IMR-90 (cell line): Measurements from ENCODE around the gene UFC1. TPM values are rescaled to one million over a fixed set of nuclear protein-coding genes. Genes with fewer than 3 reads are reported as not detected.

ENCODE experiments used
- ATAC-seq: fragments of 200-7000 bp; cut with Tn5 transposase; 2 replicates; pipeline ENCODE4 v1.9.1; 2020; ENCODE audit warnings: low read depth, mild to moderate bottlenecking, moderate library complexity
- BruUV-seq: library from RNA; stranded (reverse); fragments of 400-500 nt; replicated peaks from 2 replicates; lab custom pipeline; 2021; lab: Mats Ljungman, UMichigan
- CTCF ChIA-PET: fragments of 300-600 bp; formaldehyde crosslinking; extraction: SDS; loops from one replicate; lab custom pipeline; 2021; ENCODE audit warnings: antibody characterized with exemption; lab: Yijun Ruan, JAX
- POLR2A ChIA-PET: fragments of 300-600 bp; sonication (Branson Sonifier 250); formaldehyde crosslinking; loops from one replicate; lab custom pipeline; 2022; ENCODE audit warnings: antibody characterized with exemption; ENCODE audit not compliant: unreplicated experiment; lab: Charles Lee
- DNase-seq: peaks from one replicate; pipeline ENCODE4 v3.0.0; 2013
- H2AFZ ChIP-seq: replicated peaks from 2 replicates; pipeline ENCODE3; 2013; ENCODE audit warnings: low read length, mild to moderate bottlenecking; ENCODE audit not compliant: poor library complexity
- H2AK5ac ChIP-seq: 2 replicates; pipeline ENCODE4 v1.6.1; 2013; ENCODE audit warnings: low read depth, low read length, inconsistent platforms
- H2AK9ac ChIP-seq: replicated peaks from 2 replicates; pipeline ENCODE3; 2013; ENCODE audit warnings: mild to moderate bottlenecking, low read depth, low read length, moderate library complexity; ENCODE audit not compliant: poor library complexity
- H2BK120ac ChIP-seq: 2 replicates; pipeline ENCODE4 v1.6.1; 2013; ENCODE audit warnings: low read depth, low read length, inconsistent platforms
- H2BK15ac ChIP-seq: 3 replicates; pipeline ENCODE4 v1.6.1; 2013; ENCODE audit warnings: low read depth, low read length, inconsistent platforms
- H2BK20ac ChIP-seq: 2 replicates; pipeline ENCODE4 v1.6.1; 2013; ENCODE audit warnings: low read depth, mild to moderate bottlenecking, inconsistent platforms, low read length, moderate library complexity
- H2BK5ac ChIP-seq: 2 replicates; pipeline ENCODE4 v1.6.1; 2013; ENCODE audit warnings: mild to moderate bottlenecking, low read depth, low read length, inconsistent platforms; ENCODE audit not compliant: poor library complexity, severe bottlenecking
- H3K14ac ChIP-seq: replicated peaks from 2 replicates; pipeline ENCODE4 v1.6.1; 2013; ENCODE audit warnings: low read depth, low read length, inconsistent platforms
- H3K18ac ChIP-seq: 2 replicates; pipeline ENCODE4 v1.6.1; 2013; ENCODE audit warnings: low read depth, low read length, control low read depth
- H3K23ac ChIP-seq: 2 replicates; pipeline ENCODE4 v1.6.1; 2013; ENCODE audit warnings: low read depth, low read length, inconsistent platforms
- H3K27ac ChIP-seq: 2 replicates; pipeline ENCODE4 v1.5.1; 2013; ENCODE audit warnings: mild to moderate bottlenecking, control low read depth, low read length; ENCODE audit not compliant: insufficient read depth
- H3K27me3 ChIP-seq: 2 replicates; pipeline ENCODE4 v1.6.1; 2013; ENCODE audit warnings: low read length; ENCODE audit not compliant: control insufficient read depth, insufficient read depth
- H3K36me3 ChIP-seq: 2 replicates; pipeline ENCODE4 v1.6.1; 2013; ENCODE audit warnings: low read length, mixed read lengths; ENCODE audit not compliant: control insufficient read depth, insufficient read depth
- H3K4ac ChIP-seq: 2 replicates; pipeline ENCODE4 v1.6.1; 2013; ENCODE audit warnings: low read depth, low read length, inconsistent platforms
- H3K4me1 ChIP-seq: 2 replicates; pipeline ENCODE4 v1.6.1; 2013; ENCODE audit warnings: low read length, mixed read lengths; ENCODE audit not compliant: control insufficient read depth, insufficient read depth
- H3K4me2 ChIP-seq: 2 replicates; pipeline ENCODE4 v1.6.1; 2013; ENCODE audit warnings: low read depth, mild to moderate bottlenecking, control low read depth, low read length, moderate library complexity
- H3K4me3 ChIP-seq: 2 replicates; pipeline ENCODE4 v1.5.1; 2013; ENCODE audit warnings: low read depth, mild to moderate bottlenecking, control low read depth, low read length, moderate library complexity; ENCODE audit not compliant: insufficient read depth
- H3K56ac ChIP-seq: 2 replicates; pipeline ENCODE4 v1.6.1; 2013; ENCODE audit warnings: low read length, inconsistent platforms; ENCODE audit not compliant: insufficient read depth; ENCODE audit errors: extremely low read depth
- H3K79me1 ChIP-seq, 2 experiments: 2 replicates each; pipeline ENCODE4 v1.6.1; 2013; ENCODE audit warnings: low read length in 2 of 2, inconsistent platforms in 1 of 2, low read depth in 1 of 2
- H3K9ac ChIP-seq: 2 replicates; pipeline ENCODE4 v1.6.1; 2013; ENCODE audit warnings: low read depth, low read length, control low read depth
- H3K9me1 ChIP-seq: 2 replicates; pipeline ENCODE4 v1.6.1; 2013; ENCODE audit warnings: low read length, inconsistent platforms; ENCODE audit not compliant: insufficient read depth
- H3K9me3 ChIP-seq: 2 replicates; pipeline ENCODE4 v1.6.1; 2013; ENCODE audit warnings: low read length; ENCODE audit not compliant: control insufficient read depth, insufficient read depth
- H4K20me1 ChIP-seq: 2 replicates; pipeline ENCODE4 v1.6.1; 2013; ENCODE audit warnings: low read length, inconsistent platforms; ENCODE audit not compliant: insufficient read depth
- H4K5ac ChIP-seq: 2 replicates; pipeline ENCODE4 v1.6.1; 2013; ENCODE audit warnings: mild to moderate bottlenecking, low read depth, low read length, control low read depth
- H4K8ac ChIP-seq, 2 experiments: 2 replicates each; pipeline ENCODE4 v1.6.1; 2013; ENCODE audit warnings: low read depth in 2 of 2, low read length in 2 of 2, control low read depth in 1 of 2, inconsistent platforms in 1 of 2
- H4K91ac ChIP-seq: 2 replicates; pipeline ENCODE4 v1.6.1; 2013; ENCODE audit warnings: low read depth, low read length, inconsistent platforms; ENCODE audit not compliant: insufficient read depth
- BHLHE40 ChIP-seq: fragments of 150-350 bp; IDR thresholded peaks from 2 replicates; pipeline ENCODE4 v1.6.1; 2016; ENCODE audit warnings: mild to moderate bottlenecking, low read depth, low read length
- CEBPB ChIP-seq: IDR thresholded peaks from 2 replicates; pipeline ENCODE4 v1.6.1; 2012; ENCODE audit warnings: low read depth, low read length, improper control_type of control experiment
- CHD1 ChIP-seq: IDR thresholded peaks from 2 replicates; pipeline ENCODE4 v1.6.1; 2012; ENCODE audit warnings: low read depth, low read length, improper control_type of control experiment
- FOS ChIP-seq: fragments of 150-350 bp; IDR thresholded peaks from 2 replicates; pipeline ENCODE4 v1.6.1; 2016; ENCODE audit warnings: low read depth, low read length
- MAFK ChIP-seq: IDR thresholded peaks from 2 replicates; pipeline ENCODE4 v1.6.1; 2012; ENCODE audit warnings: low read depth, low read length, improper control_type of control experiment
- MAZ ChIP-seq: IDR thresholded peaks from 2 replicates; pipeline ENCODE4 v1.6.1; 2012; ENCODE audit warnings: low read depth, mild to moderate bottlenecking, low read length, improper control_type of control experiment, moderate library complexity, borderline replicate concordance
- MXI1 ChIP-seq: IDR thresholded peaks from 2 replicates; pipeline ENCODE4 v1.6.1; 2012; ENCODE audit warnings: low read depth, mild to moderate bottlenecking, low read length, moderate library complexity, borderline replicate concordance
- NFE2L2 ChIP-seq: fragments of 150-350 bp; IDR thresholded peaks from 2 replicates; pipeline ENCODE4 v1.6.1; 2016; ENCODE audit warnings: low read depth, mild to moderate bottlenecking, low read length
- POLR2A ChIP-seq: IDR thresholded peaks from 2 replicates; pipeline ENCODE4 v1.6.1; 2012; ENCODE audit warnings: mild to moderate bottlenecking, low read depth, low read length
- RAD21 ChIP-seq: IDR thresholded peaks from 2 replicates; pipeline ENCODE4 v1.6.1; 2012; ENCODE audit warnings: low read length, improper control_type of control experiment
- RCOR1 ChIP-seq: IDR thresholded peaks from 2 replicates; pipeline ENCODE4 v1.6.1; 2012; ENCODE audit warnings: mild to moderate bottlenecking, low read length, improper control_type of control experiment; ENCODE audit not compliant: insufficient replicate concordance
- RFX5 ChIP-seq: IDR thresholded peaks from 2 replicates; pipeline ENCODE4 v1.8.0; 2012; ENCODE audit warnings: low read depth, mild to moderate bottlenecking, low read length, moderate library complexity
- SMC3 ChIP-seq: fragments of 150-350 bp; IDR thresholded peaks from 2 replicates; pipeline ENCODE4 v1.6.1; 2016; ENCODE audit warnings: low read depth, mild to moderate bottlenecking, antibody characterized with exemption, low read length, moderate library complexity
- WGBS, 2 experiments: methylation state at CpG; one replicate each; pipeline versions ENCODE4 v1.1.5 to v1.1.7; 2013; ENCODE audit warnings: missing lambda C conversion rate in 2 of 2; ENCODE audit not compliant: insufficient read length in 1 of 2; ENCODE audit errors: extremely low coverage in 2 of 2; 5-methylcytosine and 5-hydroxymethylcytosine counted together
- dilution Hi-C: fragments of 300-500 bp; cut with HindIII; formaldehyde crosslinking; loops from one replicate; pipeline ENCODE4 v1.14.3; 2018; ENCODE audit warnings: low sequenced_read_pairs; ENCODE audit not compliant: unreplicated experiment
- in situ Hi-C: fragments of 300-500 bp; cut with MboI; formaldehyde crosslinking; loops from 3 replicates; pipeline ENCODE4 v1.14.3; 2019; ENCODE audit warnings: low sequenced_read_pairs, inconsistent platforms, mixed read lengths
- intact Hi-C: fragments of 100-400 bp; cut with micrococcal nuclease; formaldehyde crosslinking; loops from 2 replicates; pipeline ENCODE4 v1.10.0; 2022
- polyA plus RNA-seq, 3 experiments: library from polyadenylated mRNA; depleted of rRNA; stranded (reverse); fragments of >200 nt; gene quantifications; 2 replicates each; pipeline ENCODE4 v1.2.3, GENCODE V29; 2012; ENCODE audit warnings: low replicate concordance in 1 of 3
- total RNA-seq: library from RNA; depleted of rRNA; stranded (reverse); fragments of >200 nt; gene quantifications from 2 replicates; pipeline ENCODE4 v1.2.3, GENCODE V29; 2012
- TF ChIP-seq, protein P1 (sequence below): fragments of 150-350 bp; IDR thresholded peaks from 2 replicates; pipeline ENCODE4 v1.6.1; 2016; ENCODE audit warnings: low read depth, mild to moderate bottlenecking, low read length, moderate library complexity, borderline replicate concordance
- TF ChIP-seq, protein P2 (sequence below): fragments of 150-350 bp; IDR thresholded peaks from 2 replicates; pipeline ENCODE4 v1.6.1; 2017; ENCODE audit warnings: mild to moderate bottlenecking, antibody characterized with exemption, low read length, low read depth
- TF ChIP-seq, protein P3 (sequence below): conservative IDR thresholded peaks from 2 replicates; pipeline ENCODE4 v1.5.1; 2012; ENCODE audit warnings: mild to moderate bottlenecking, low read depth, low read length, improper control_type of control experiment

UFC1 gene
- total and polyA plus RNA-seq, 2 of the 4 experiments (the other 2 are of a cell fraction) = 134 to 140 TPM

DNA sequence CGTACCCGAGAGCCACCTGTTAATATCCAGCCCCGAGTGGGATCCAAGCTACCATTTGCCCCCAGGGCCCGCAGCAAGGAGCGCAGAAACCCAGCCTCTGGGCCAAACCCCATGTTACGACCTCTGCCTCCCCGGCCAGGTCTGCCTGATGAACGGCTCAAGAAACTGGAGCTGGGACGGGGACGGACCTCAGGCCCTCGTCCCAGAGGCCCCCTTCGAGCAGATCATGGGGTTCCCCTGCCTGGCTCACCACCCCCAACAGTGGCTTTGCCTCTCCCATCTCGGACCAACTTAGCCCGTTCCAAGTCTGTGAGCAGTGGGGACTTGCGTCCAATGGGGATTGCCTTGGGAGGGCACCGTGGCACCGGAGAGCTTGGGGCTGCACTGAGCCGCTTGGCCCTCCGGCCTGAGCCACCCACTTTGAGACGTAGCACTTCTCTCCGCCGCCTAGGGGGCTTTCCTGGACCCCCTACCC lies 6.9 kb downstream of the UFC1 start:
- Histone ChIP-seq H3K9me1 (peaks cover 9% of the 10 kb centered on the region), H3K4me3 (no peak overlapping the region), H3K14ac (no peak overlapping the region), H2BK120ac (no peak overlapping the region), H3K27ac (no peak overlapping the region), H4K91ac (no peak overlapping the region), H3K4me2 (no peak overlapping the region; the same call in 1 of the 2 replicates), H3K9ac (no peak overlapping the region), H2AK9ac (peak overlapping the region; percentile 97), H3K4ac (no peak overlapping the region), H3K79me1 (peaks cover 12 to 32% of the 10 kb centered on the region in 2 experiments), H2BK20ac (no peak overlapping the region), H3K36me3 (peaks cover 36% of the 10 kb centered on the region), H4K20me1 (no peaks in the 10 kb centered on the region), H3K18ac (no peak overlapping the region), H3K56ac (no peak overlapping the region), H2BK15ac (no peak overlapping the region), H2AFZ (no peak overlapping the region), H3K27me3 (no peaks in the 10 kb centered on the region), H3K23ac (no peak overlapping the region), H4K8ac (no peak overlapping the region), H2AK5ac (no peak overlapping the region), H3K4me1 (peaks cover 7% of the 10 kb centered on the region), H3K9me3 (no peaks in the 10 kb centered on the region), H2BK5ac (no peak overlapping the region), H4K5ac (no peak overlapping the region)
- ChIA-PET POLR2A (interaction anchor here (0.6 kb wide), 1 partner anchor 681 kb away, joined by 10 read pairs; no protein-coding TSS in a partner anchor), CTCF (interaction anchor here (0.6 kb wide), 1 partner anchor 76 kb away, joined by 3 read pairs; no protein-coding TSS in a partner anchor)
- intact Hi-C loops = no loop called here
- dilution Hi-C loops = no loop called here
- BruUV-seq = no TSS peak
- in situ Hi-C loops = no loop called here
- ATAC-seq (no peak), DNase-seq (no peak)
- WGBS, 2 experiments = 94% methylated on average over 16 of the region's 22 CpGs; no CpG with 5 or more reads in 1 of the 2 experiments
- no peak for TF ChIP-seq RFX5
- no peak for TF ChIP-seq CHD1
- TF ChIP-seq, protein P1, sequence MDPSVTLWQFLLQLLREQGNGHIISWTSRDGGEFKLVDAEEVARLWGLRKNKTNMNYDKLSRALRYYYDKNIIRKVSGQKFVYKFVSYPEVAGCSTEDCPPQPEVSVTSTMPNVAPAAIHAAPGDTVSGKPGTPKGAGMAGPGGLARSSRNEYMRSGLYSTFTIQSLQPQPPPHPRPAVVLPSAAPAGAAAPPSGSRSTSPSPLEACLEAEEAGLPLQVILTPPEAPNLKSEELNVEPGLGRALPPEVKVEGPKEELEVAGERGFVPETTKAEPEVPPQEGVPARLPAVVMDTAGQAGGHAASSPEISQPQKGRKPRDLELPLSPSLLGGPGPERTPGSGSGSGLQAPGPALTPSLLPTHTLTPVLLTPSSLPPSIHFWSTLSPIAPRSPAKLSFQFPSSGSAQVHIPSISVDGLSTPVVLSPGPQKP = no peak
- no peak for TF ChIP-seq MAZ
- TF ChIP-seq RAD21 = no peak
- TF ChIP-seq, protein P2, sequence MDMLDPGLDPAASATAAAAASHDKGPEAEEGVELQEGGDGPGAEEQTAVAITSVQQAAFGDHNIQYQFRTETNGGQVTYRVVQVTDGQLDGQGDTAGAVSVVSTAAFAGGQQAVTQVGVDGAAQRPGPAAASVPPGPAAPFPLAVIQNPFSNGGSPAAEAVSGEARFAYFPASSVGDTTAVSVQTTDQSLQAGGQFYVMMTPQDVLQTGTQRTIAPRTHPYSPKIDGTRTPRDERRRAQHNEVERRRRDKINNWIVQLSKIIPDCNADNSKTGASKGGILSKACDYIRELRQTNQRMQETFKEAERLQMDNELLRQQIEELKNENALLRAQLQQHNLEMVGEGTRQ = no peak
- TF ChIP-seq BHLHE40 = no peak
- TF ChIP-seq NFE2L2 = no peak
- no peak for TF ChIP-seq POLR2A
- TF ChIP-seq MAFK = no peak
- no peak for TF ChIP-seq MXI1
- TF ChIP-seq, protein P3, sequence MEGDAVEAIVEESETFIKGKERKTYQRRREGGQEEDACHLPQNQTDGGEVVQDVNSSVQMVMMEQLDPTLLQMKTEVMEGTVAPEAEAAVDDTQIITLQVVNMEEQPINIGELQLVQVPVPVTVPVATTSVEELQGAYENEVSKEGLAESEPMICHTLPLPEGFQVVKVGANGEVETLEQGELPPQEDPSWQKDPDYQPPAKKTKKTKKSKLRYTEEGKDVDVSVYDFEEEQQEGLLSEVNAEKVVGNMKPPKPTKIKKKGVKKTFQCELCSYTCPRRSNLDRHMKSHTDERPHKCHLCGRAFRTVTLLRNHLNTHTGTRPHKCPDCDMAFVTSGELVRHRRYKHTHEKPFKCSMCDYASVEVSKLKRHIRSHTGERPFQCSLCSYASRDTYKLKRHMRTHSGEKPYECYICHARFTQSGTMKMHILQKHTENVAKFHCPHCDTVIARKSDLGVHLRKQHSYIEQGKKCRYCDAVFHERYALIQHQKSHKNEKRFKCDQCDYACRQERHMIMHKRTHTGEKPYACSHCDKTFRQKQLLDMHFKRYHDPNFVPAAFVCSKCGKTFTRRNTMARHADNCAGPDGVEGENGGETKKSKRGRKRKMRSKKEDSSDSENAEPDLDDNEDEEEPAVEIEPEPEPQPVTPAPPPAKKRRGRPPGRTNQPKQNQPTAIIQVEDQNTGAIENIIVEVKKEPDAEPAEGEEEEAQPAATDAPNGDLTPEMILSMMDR = no peak
- TF ChIP-seq CEBPB = no peak
- TF ChIP-seq FOS = no peak
- TF ChIP-seq RCOR1 = no peak
- TF ChIP-seq SMC3 = no peak
